K562 treated with DMSO at 1 percent for 12 hours (cell line): ENCODE measurements around the gene GLYATL2. TPM values are rescaled to one million over a fixed set of nuclear protein-coding genes. Genes with fewer than 3 reads are reported as not detected.

Source experiments
- total RNA-seq: library from RNA; unstranded; fragments of 300-600 nt; gene quantifications from 2 replicates; pipeline ENCODE4 v1.2.3, GENCODE V29; 2022; ENCODE audit not compliant: insufficient read depth

GLYATL2 gene
- not detected in 2 replicates for total RNA-seq

GRCh38 chr11:58844361-58845005, at the start of gene GLYATL2:
TSS of gene GLYATL2 (minus strand) at chr11:58844704. CDS start at chr11:58839612, 5,092 bp downstream.

Other genes with a start within 250 kb of the GLYATL2 start
- gene CNTF, start 222.0 kb downstream of the GLYATL2 start, total RNA-seq, result 1.8 TPM in 1 of 2 replicates, not detected in the other
- gene GLYAT, start 112.8 kb downstream of the GLYATL2 start, total RNA-seq, result not detected in 2 replicates
- gene GLYATL1, start 94.8 kb upstream of the GLYATL2 start, total RNA-seq, result not detected in 2 replicates
- not detected in 2 replicates for gene GLYATL1B, start 241.6 kb upstream of the GLYATL2 start, total RNA-seq